BJ (cell line): ENCODE data around the gene IL3RA. TPM values are rescaled to one million over a fixed set of nuclear protein-coding genes. Genes with fewer than 3 reads are reported as not detected.
"Not testable (repeated sequence)": the region's sequence is repeated elsewhere in the genome, so short reads cannot be mapped to it uniquely, and the experiment has no call there.

Experiments
- CTCF ChIA-PET: fragments of 350-600 bp; formaldehyde crosslinking; extraction: SDS; loops from one replicate; lab custom pipeline; 2021; ENCODE audit warnings: antibody characterized with exemption, inconsistent platforms; lab: Yijun Ruan, JAX
- POLR2A ChIA-PET: fragments of 300-600 bp; sonication (Branson Sonifier 250); formaldehyde crosslinking; extraction: SDS; loops from one replicate; lab custom pipeline; 2021; ENCODE audit warnings: antibody characterized with exemption; lab: Charles Lee
- DNase-seq: peaks from one replicate; pipeline ENCODE4 v3.0.0-alpha.2; 2011; ENCODE audit warnings: low read depth
- H3K27me3 ChIP-seq: 2 replicates; pipeline ENCODE4 v1.6.0; 2011; ENCODE audit warnings: low read length; ENCODE audit not compliant: control insufficient read depth, insufficient read depth
- H3K36me3 ChIP-seq: 2 replicates; pipeline ENCODE4 v1.5.1; 2011; ENCODE audit warnings: low read length; ENCODE audit not compliant: control insufficient read depth, insufficient read depth
- H3K4me3 ChIP-seq: 2 replicates; pipeline ENCODE4 v1.5.1; 2011; ENCODE audit warnings: low read depth, mild to moderate bottlenecking, control low read depth, low read length
- CTCF ChIP-seq: IDR thresholded peaks from 2 replicates; pipeline ENCODE4 v1.5.1; 2011; ENCODE audit warnings: low read depth, mild to moderate bottlenecking, control low read depth, inconsistent platforms, low read length, moderate library complexity; ENCODE audit not compliant: insufficient read depth
- polyA plus RNA-seq: library from polyadenylated mRNA; depleted of rRNA; stranded (reverse); fragments of >200 nt; gene quantifications from 2 replicates; pipeline ENCODE4 v1.2.3, GENCODE V29; 2011

Gene IL3RA
- polyA plus RNA-seq, 1 experiment, result 1.5 TPM

- H3K4me3 ChIP-seq, result no peak overlapping the region
- no peaks in the 10 kb centered on the region for H3K27me3 ChIP-seq
- no peak for DNase-seq
- ChIA-PET POLR2A (no interaction called here), CTCF (no interaction called here)
- no peak for TF ChIP-seq CTCF
- no peaks in the 10 kb centered on the region for H3K36me3 ChIP-seq
Measured at GRCh38 chrX:1294301-1295067, 42.1 kb upstream of the IL3RA start.

GRCh38 chrX:1295550-1295949 lies 41.0 kb upstream of the IL3RA start:
- Histone ChIP-seq H3K27me3 (no peaks in the 10 kb centered on the region), H3K4me3 (no peak overlapping the region), H3K36me3 (no peaks in the 10 kb centered on the region)
- no peak for TF ChIP-seq CTCF
- CTCF ChIA-PET, result no interaction called here
- DNase-seq, result no peak
- POLR2A ChIA-PET, result no interaction called here

GRCh38 chrX:1297591-1297990 lies 39.0 kb upstream of the IL3RA start:
- H3K4me3 ChIP-seq, CTCF ChIA-PET, H3K27me3 ChIP-seq, DNase-seq, H3K36me3 ChIP-seq, POLR2A ChIA-PET: not testable (repeated sequence)

- CTCF ChIA-PET, result no interaction called here
- Histone ChIP-seq H3K27me3 (no peaks in the 10 kb centered on the region), H3K4me3 (no peak overlapping the region), H3K36me3 (no peaks in the 10 kb centered on the region)
- POLR2A ChIA-PET, result no interaction called here
- no peak for TF ChIP-seq CTCF
- no peak for DNase-seq
Measured at GRCh38 chrX:1300449-1300848, 36.1 kb upstream of the IL3RA start.

- CTCF ChIA-PET, result no interaction called here
- POLR2A ChIA-PET, result no interaction called here
- Histone ChIP-seq H3K36me3 (no peaks in the 10 kb centered on the region), H3K4me3 (no peak overlapping the region), H3K27me3 (no peaks in the 10 kb centered on the region; the same call in 1 of the 2 replicates)
- no peak for DNase-seq
- TF ChIP-seq CTCF, result no peak
Measured at GRCh38 chrX:1305411-1305810, 31.2 kb upstream of the IL3RA start.
